Activated B cell treated with CpG ODN at 0.5 μM for 24 hours (primary cell): ENCODE data around the gene IFNL3. TPM values are rescaled to one million over a fixed set of nuclear protein-coding genes. Genes with fewer than 3 reads are reported as not detected.
"Not testable (repeated sequence)": the region's sequence is repeated elsewhere in the genome, so short reads cannot be mapped to it uniquely, and the experiment has no call there.

Experiments
- ATAC-seq: fragments of 200-7000 bp; cut with Tn5 transposase; one replicate; pipeline ENCODE4 v1.10.0; 2021; ENCODE audit warnings: low read depth, mild to moderate bottlenecking, moderate library complexity
- CTCF ChIA-PET: fragments of 350-600 bp; sonication (Branson Sonifier 250); formaldehyde crosslinking; loops from one replicate; lab custom pipeline; 2021; ENCODE audit warnings: antibody characterized with exemption; lab: Charles Lee
- POLR2A ChIA-PET: fragments of 350-600 bp; sonication (Branson Sonifier 250); formaldehyde crosslinking; loops from one replicate; lab custom pipeline; 2021; ENCODE audit warnings: antibody characterized with exemption; lab: Charles Lee
- DNase-seq: peaks from one replicate; pipeline ENCODE4 v3.0.0; 2022
- H3K27ac Mint-ChIP-seq: one replicate; pipeline ENCODE4 v1.8.0; 2020; ENCODE audit warnings: mixed read lengths
- H3K27me3 Mint-ChIP-seq: one replicate; pipeline ENCODE4 v1.8.0; 2021; ENCODE audit warnings: mixed read lengths
- H3K36me3 Mint-ChIP-seq: one replicate; pipeline ENCODE4 v1.8.0; 2021; ENCODE audit warnings: low read depth, mixed read lengths
- H3K4me1 Mint-ChIP-seq: one replicate; pipeline ENCODE4 v1.8.0; 2021; ENCODE audit warnings: mixed read lengths
- H3K4me3 Mint-ChIP-seq: one replicate; pipeline ENCODE4 v1.8.0; 2020; ENCODE audit warnings: mild to moderate bottlenecking, mixed read lengths
- H3K9me3 Mint-ChIP-seq: one replicate; pipeline ENCODE4 v1.8.0; 2020; ENCODE audit warnings: mixed read lengths
- intact Hi-C: fragments of 100-400 bp; cut with micrococcal nuclease; formaldehyde crosslinking; loops from one replicate; pipeline ENCODE4 v1.15.1; 2024
- total RNA-seq: library from RNA; stranded (reverse); gene quantifications from 2 replicates; pipeline ENCODE4 v1.2.3, GENCODE V29; 2022
- TF ChIP-seq, protein P1 (sequence below): fragments of 200-600 bp; IDR thresholded peaks from one replicate; pipeline ENCODE4 v1.8.0; 2022; ENCODE audit warnings: antibody characterized with exemption, mild to moderate bottlenecking

The IFNL3 gene
- total RNA-seq, 1 donor from 2014 or later, result not detected

DNA sequence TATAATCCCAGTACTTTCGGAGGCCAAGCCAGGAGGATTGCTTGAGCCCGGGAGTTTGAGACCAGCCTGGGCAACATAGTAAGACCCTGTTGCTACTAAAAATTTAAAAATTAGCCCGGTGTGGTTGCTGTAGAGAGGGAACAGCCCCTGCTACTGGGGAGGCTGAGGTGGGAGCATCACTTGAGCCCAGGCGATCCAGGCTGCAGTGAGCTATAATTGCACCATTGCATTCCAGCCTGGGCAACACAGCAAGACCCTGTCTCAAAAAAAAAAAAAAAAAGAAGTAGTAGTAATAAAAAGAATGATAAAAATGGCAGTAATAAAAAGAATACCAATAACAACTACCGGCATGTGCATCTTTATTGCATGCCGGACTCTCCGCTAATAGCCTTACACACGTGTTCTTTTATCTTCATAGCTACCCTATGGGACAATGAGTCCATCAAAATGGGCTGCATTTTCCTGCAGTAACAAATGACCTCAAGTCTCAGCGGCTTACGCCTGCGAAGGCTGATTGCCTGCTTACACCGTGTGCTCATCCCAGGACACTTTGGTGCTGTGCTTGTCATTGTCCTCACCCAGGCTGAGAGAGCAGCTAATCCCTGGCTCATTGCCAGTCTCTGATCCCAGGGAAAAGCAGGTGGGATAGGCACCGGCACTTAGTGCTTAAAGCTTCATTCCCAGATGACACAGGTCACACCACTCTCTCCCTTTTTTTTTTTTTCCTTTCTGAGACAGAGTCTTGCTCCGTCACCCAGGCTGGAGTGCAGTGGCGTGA lies 26.4 kb downstream of the IFNL3 start:
- intact Hi-C loops, result no loop called here
- ATAC-seq, result no peak
- H3K27ac Mint-ChIP-seq, result no peak overlapping the region
- TF ChIP-seq, protein P1, sequence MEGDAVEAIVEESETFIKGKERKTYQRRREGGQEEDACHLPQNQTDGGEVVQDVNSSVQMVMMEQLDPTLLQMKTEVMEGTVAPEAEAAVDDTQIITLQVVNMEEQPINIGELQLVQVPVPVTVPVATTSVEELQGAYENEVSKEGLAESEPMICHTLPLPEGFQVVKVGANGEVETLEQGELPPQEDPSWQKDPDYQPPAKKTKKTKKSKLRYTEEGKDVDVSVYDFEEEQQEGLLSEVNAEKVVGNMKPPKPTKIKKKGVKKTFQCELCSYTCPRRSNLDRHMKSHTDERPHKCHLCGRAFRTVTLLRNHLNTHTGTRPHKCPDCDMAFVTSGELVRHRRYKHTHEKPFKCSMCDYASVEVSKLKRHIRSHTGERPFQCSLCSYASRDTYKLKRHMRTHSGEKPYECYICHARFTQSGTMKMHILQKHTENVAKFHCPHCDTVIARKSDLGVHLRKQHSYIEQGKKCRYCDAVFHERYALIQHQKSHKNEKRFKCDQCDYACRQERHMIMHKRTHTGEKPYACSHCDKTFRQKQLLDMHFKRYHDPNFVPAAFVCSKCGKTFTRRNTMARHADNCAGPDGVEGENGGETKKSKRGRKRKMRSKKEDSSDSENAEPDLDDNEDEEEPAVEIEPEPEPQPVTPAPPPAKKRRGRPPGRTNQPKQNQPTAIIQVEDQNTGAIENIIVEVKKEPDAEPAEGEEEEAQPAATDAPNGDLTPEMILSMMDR, result no peak
- POLR2A ChIA-PET, result no interaction called here
- H3K27me3 Mint-ChIP-seq, result peaks cover 27% of the 10 kb centered on the region
- H3K4me3 Mint-ChIP-seq, result no peak overlapping the region
- CTCF ChIA-PET, result no interaction called here
- DNase-seq, result no peak
- H3K4me1 Mint-ChIP-seq, result no peaks in the 10 kb centered on the region
- peaks cover 5% of the 10 kb centered on the region for H3K9me3 Mint-ChIP-seq
- H3K36me3 Mint-ChIP-seq, result no peaks in the 10 kb centered on the region

DNA sequence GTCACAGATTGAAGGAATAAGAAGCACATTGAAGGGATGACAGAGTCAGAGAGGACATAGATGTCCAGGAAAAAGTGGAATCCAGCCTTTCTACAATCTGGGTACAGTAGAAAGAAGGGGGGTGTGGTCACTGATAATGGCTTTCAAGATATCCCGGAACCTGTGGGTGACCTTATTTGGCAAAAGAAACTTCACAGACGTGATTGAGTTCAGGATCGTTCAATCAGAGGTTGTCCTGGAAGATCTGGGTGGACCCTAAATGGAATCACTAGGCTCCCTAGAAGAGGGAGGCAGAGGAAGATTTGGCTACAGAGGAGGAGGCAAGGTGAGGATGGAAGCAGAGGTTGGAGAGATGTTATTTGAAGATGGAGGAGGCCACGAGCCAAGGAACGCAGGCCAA lies 27.7 kb downstream of the IFNL3 start:
- no peaks in the 10 kb centered on the region for H3K4me1 Mint-ChIP-seq
- CTCF ChIA-PET, result no interaction called here
- POLR2A ChIA-PET, result interaction anchor here (0.7 kb wide), 1 partner anchor 9 kb away, joined by 5 read pairs; no protein-coding TSS in a partner anchor
- intact Hi-C loops, result no loop called here
- H3K9me3 Mint-ChIP-seq, result peaks cover 5% of the 10 kb centered on the region
- peaks cover 23% of the 10 kb centered on the region for H3K27me3 Mint-ChIP-seq
- H3K36me3 Mint-ChIP-seq, result no peaks in the 10 kb centered on the region
- H3K4me3 Mint-ChIP-seq, result no peak overlapping the region
- TF ChIP-seq, protein P1, result no peak
- ATAC-seq (no peak), DNase-seq (no peak)
- H3K27ac Mint-ChIP-seq, result no peak overlapping the region

DNA sequence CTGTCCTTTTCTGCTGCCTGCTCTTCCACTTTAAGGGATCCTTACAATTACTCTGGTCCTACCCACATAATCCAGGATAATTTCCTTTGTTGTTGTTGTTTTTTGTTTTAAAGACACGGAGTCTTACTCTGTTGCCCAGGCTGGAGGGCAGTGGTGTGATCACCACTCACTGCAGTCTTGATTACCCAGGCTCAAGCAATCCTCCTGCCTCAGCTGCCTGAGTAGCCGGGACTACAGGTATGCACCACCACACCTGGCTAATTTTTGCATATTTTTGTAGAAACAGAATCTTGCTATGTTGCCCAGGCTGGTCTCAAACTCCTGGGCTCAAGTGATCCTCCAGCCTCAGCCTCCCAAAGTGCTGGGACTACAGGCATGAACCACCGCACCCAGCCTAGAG lies 29.5 kb downstream of the IFNL3 start:
- H3K4me3 Mint-ChIP-seq, H3K4me1 Mint-ChIP-seq, DNase-seq, CTCF ChIA-PET, POLR2A ChIA-PET, ATAC-seq, H3K9me3 Mint-ChIP-seq, H3K36me3 Mint-ChIP-seq, H3K27ac Mint-ChIP-seq, intact Hi-C loops: not testable (repeated sequence)
- peaks cover 15% of the 10 kb centered on the region for H3K27me3 Mint-ChIP-seq

DNA sequence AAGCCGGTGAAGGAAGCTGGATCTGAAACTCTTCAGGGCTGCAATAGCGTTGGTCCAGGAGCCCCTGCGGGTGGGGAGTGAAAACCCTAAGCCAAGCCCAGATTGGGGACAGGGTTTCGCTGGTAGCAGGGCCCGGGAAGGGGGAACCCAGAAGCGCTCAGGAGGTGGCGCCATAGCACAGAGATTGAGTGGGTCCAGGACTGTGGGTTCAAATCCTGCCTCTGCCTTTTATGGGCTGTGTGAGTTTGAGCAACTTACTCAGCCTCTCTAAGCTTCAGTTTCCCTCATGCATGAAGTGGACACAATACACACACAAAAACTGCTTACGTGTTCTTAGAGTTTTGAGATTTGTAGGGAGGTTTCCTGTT lies 32.4 kb downstream of the IFNL3 start:
- H3K4me1 Mint-ChIP-seq, result no peaks in the 10 kb centered on the region
- intact Hi-C loops, result loop anchor here (1.0 to 5.0 kb wide), 2 partner anchors 116 to 320 kb away; partner anchors contain the start of gene EID2B
- CTCF ChIA-PET, result interaction anchor here (1.0 kb wide), 1 partner anchor 117 kb away, joined by 3 read pairs; no protein-coding TSS in a partner anchor
- ATAC-seq, result peak; percentile 40
- POLR2A ChIA-PET, result interaction anchor here (0.8 kb wide), 1 partner anchor 9 kb away, joined by 3 read pairs; no protein-coding TSS in a partner anchor
- no peak overlapping the region for H3K27ac Mint-ChIP-seq
- H3K27me3 Mint-ChIP-seq, result peaks cover 10% of the 10 kb centered on the region
- no peak overlapping the region for H3K4me3 Mint-ChIP-seq
- no peaks in the 10 kb centered on the region for H3K36me3 Mint-ChIP-seq
- H3K9me3 Mint-ChIP-seq, result peaks cover 5% of the 10 kb centered on the region
- no peak for DNase-seq
- TF ChIP-seq, protein P1, result no peak

DNA sequence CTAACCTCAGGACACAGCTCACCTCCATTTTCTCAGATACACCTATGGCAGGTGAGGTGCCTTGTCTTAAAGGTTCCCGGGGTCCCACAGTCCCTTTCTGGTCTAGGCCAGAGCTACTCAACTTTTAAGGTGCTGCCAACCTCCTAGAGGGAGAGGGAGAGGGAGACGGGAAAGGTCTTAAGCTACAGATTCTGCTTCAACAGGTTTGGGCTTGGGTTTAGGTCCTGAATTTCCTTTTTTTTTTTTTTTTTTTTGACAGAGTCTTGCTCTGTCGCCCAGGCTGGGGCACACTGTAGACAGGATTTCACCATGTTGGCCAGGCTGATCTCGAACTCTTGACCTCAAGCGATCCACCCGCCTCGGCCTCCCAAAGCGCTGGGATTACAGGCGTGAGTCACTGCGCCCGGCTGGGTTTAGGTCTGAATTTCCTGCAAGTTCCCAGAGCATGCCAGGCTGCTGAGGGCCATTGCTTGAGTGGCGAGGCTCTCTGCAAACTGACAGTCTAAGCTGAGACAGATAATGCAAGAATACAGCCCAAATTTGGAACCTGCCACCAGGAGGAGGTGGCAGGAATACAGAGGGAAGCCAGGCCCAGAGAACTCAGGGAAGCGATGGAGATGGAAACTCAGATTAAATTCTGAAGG lies 33.0 kb downstream of the IFNL3 start:
- ATAC-seq, result no peak
- Mint-ChIP-seq H3K4me3 (no peak overlapping the region), H3K36me3 (no peaks in the 10 kb centered on the region), H3K27me3 (peaks cover 5% of the 10 kb centered on the region), H3K4me1 (no peaks in the 10 kb centered on the region), H3K9me3 (peaks cover under 1% of the 10 kb centered on the region), H3K27ac (no peak overlapping the region)
- CTCF ChIA-PET, result interaction anchor here (1.0 kb wide), 1 partner anchor 117 kb away, joined by 3 read pairs; no protein-coding TSS in a partner anchor
- TF ChIP-seq, protein P1, result no peak
- POLR2A ChIA-PET, result interaction anchor here (0.8 kb wide), 1 partner anchor 8 kb away, joined by 3 read pairs; no protein-coding TSS in a partner anchor
- intact Hi-C loops, result loop anchor here (1.0 to 5.0 kb wide), 2 partner anchors 116 to 320 kb away; partner anchors contain the start of gene EID2B
- DNase-seq, result no peak
